Thyroid gland (tissue), 4 donors: ENCODE results near the gene ADGRB3.

ENCODE experiments used
- CTCF ChIP-seq, 6 experiments: fragments of 200-600 bp in 3 of 6; fragments of 450-650 bp in 3 of 6; sonication (generic) in 3 of 6; IDR thresholded peaks; one replicate each; pipeline ENCODE4 v1.5.1; 2016 to 2019; ENCODE audit warnings: antibody characterized with exemption in 6 of 6, mild to moderate bottlenecking in 2 of 6, inconsistent platforms in 1 of 6, moderate library complexity in 1 of 6
- POLR2A ChIP-seq, 2 donors: fragments of 450-650 bp; IDR thresholded peaks; one replicate each; pipeline ENCODE4 v1.6.1; 2017; ENCODE audit warnings: antibody characterized with exemption in 2 of 2, mild to moderate bottlenecking in 2 of 2, moderate library complexity in 1 of 2

DNA sequence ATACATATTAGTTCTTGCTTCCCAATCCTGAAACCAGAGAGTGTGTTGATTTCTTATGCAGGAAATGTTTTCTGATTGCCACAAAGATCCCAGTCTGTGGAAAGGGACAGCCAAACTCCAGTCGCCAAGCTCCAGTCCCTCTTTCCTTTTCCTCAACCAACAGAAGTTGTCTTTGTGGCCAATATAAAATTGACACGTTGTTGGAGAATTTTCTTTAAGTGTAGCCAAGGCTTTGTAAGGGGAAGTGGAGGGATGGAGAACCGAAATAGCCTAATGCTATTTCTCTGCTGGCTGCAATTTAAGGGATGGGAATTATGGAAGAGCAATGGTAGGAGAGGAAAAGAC, 5.4 kb downstream of the ADGRB3 start:
- TF ChIP-seq CTCF (IDR thresholded peaks at IDR 0.05) (no peak), POLR2A (IDR thresholded peaks at IDR 0.05) (no peak)
